Stimulated activated CD8-positive, alpha-beta memory T cell treated with anti-CD3 and anti-CD28 coated beads, Interleukin-7, amount 100 ng/mL, for 1 hour (primary cell): ENCODE data around the gene CAD.

Source experiments
- DNase-seq, 2 donors: peaks; one replicate each; pipeline ENCODE4 v3.0.0-alpha.2; 2020; ENCODE audit warnings: low read depth in 2 of 2

The CAD gene

DNA sequence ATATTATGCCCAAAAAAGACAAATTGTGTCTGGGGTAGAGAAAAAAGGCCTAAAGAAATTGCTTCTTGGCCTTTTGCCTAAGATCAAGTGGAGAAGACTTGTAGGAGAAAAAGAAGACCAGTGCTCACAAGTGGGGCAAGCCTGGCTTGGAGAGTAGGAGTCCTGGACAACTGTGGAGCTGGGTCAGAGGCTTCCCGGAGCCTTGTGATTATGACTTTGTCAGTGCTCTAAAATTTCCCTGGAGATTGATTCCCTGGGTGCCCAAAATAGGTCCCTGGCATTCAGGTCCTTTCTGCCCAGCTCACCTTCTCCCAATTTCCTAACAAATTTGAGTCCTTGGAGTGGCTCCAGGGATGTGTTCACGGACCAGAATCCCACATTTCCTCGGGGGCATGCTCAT is 64.3 kb downstream of the CAD start:
- no peak for DNase-seq

DNA sequence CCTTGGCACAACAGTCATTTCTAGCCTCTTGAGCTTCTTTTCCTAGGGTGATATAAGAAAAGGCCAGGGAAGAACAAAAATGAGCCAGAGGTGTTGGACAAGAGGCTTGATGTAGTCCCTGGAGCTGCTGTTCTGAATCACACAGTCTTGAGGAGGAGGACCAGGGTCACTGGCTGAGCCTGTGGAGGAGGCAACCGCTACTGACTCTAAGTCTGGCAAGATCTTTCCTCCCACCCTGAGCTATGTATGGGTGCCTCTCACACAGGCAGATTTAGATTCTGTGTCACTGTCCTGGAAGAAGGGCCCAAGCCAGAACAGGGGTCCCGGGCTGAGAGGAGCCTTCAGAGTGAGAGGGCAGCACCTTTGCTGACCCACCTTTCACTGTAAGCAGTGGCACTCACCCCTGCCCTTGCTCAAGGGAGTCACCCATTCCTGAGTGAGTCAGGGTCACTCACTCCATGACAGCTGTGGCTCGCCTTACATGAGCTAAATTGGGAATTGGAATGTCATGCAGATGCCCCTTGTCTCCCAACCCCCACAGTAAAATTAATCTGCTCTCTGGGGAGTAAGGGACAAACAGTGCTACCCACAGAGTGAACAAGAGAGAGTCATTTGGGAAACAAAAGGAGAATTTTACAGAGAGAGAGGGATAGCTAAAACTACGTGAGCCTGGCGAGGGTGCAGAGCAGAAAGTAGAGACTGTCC is 64.8 kb downstream of the CAD start, which contains the start of gene TRIM54:
TSS of gene TRIM54 (plus strand) at position 575 of the 705 bp plus-strand sequence. CDS start 303 bp downstream, outside the sequence.
- DNase-seq = no peak

DNA sequence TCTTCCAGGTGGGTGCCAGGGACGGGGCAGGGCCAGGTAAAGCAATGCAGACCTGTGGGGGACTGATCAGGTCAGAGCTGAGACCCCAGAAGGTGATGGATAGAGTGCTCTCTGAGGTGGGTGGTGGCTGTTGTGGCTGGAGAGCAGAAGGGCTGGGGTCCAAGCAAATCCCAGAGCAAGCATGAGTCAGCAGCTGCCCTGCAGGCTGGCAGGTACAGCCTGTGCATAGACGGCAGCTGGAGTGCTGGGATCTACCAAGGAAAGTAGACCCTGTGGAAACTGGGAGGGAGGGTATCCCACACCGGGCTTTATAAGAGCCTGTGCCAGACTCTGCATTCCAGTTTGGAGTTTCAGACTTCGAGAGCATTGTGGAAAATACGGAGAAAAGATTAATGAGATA is 65.7 kb downstream of the CAD start:
- DNase-seq = no peak

DNA sequence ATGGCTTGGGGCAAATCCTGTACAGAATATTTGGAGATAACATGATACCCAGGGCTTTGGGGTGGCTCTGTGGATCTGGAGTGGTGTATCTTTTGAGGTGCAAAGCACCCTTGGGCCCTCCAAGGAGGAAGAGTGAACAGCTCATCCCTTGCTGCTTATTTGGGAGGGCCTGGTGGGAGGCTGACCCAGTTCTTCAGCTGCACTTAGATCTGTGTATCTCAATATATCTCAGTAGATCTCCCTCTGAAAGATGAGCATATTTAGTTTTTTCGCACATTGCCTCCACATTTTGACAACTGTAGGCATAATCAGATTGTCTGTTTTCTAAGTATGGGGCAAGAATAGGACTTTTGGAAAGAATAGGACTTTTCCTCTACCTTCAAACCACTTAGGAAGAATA is 67.8 kb downstream of the CAD start:
- DNase-seq = no peak

DNA sequence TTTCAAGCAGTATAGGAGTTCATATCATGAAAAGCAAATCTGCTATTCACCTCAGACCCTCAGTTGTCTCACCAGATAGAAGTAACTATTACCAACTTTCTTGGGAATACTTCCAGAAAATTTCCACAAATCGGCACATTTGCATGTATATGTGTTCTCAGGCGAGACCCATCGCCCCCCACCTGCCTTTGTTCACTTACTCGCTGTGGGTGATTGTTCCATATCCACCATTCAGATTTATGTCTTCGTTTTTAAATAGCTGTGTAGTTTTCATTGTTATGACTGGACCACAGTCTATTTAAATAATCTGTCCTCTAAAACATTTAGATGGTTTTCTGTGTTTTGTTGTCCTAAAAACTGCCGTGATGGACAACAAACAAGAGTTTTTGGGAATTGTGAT is 68.3 kb downstream of the CAD start:
- DNase-seq = no peak

DNA sequence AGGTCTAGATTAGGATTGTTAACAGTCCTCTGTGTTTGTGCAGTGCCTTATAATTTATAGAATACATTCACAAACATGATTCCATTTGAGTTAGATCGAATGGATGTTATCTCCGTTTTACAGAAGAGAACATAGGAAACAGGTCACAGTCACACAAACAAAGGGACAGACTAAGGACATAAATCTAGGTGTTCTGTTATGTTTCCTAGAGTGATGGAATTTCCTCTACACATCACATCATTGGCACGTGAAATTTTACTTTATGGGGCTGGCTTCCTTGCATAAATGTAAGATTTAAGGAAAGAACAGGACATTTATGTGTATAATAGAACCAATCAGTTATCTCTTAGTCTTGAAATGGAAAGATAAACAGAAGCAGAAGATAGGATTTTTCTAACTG is 71.4 kb downstream of the CAD start:
- DNase-seq = no peak

DNA sequence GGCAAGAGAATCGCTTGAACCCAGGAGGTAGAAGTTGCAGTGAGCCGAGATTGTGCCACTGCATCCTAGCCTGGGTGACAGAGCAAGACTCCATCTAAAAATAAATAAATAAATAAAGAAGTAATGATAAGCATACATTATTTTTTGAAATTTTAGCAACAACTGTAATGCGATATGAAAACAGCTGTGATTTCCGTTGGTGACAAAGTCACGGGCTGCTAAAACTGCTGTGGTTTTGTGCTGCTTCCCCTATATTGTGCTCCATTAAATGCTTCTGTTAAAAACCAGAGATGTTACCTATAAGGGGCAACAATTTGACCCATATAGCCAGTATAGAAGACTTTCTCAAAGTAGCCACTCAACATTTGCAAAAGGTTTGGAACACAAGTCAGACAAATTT is 73.4 kb downstream of the CAD start:
- no peak for DNase-seq

DNA sequence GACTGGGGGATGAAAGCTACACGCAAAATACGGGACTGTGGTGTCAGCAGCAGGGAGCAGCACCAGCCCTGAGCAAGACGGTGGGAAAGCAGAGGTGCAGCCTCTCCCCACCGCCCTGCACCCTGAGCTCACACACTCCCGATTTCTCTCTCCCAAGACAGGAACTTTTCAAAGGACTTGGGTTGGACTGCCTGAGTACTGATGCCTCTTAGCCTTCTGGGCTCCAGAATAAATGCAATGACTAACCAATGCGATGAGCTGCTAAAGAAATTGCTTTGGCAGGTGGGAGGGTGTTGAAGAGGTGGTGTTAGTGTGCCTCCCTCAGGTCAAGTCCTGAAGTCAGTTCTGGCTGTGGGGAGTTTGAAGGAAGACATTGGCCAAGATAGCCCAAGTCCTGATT is 74.7 kb downstream of the CAD start:
- DNase-seq = no peak
